ENCODE results near the gene OR5D16. TPM values are rescaled to one million over a fixed set of nuclear protein-coding genes. Genes with fewer than 3 reads are reported as not detected.
"Not testable (repeated sequence)": the region's sequence is repeated elsewhere in the genome, so short reads cannot be mapped to it uniquely, and the experiment has no call there.

The OR5D16 gene
- total and polyA plus RNA-seq, 10 donors: not detected

GRCh38 chr11:55847453-55847852, 8.9 kb downstream of the OR5D16 start:
- Histone ChIP-seq H3K9me3 (peaks cover 0 to 17% (median 0%) of the 10 kb centered on the region in 8 donors), H3K27ac (no peak overlapping the region)
- 25 to 55% (median 44%) methylated on average over 2 of the region's 2 CpGs for WGBS, 5 donors

DNA sequence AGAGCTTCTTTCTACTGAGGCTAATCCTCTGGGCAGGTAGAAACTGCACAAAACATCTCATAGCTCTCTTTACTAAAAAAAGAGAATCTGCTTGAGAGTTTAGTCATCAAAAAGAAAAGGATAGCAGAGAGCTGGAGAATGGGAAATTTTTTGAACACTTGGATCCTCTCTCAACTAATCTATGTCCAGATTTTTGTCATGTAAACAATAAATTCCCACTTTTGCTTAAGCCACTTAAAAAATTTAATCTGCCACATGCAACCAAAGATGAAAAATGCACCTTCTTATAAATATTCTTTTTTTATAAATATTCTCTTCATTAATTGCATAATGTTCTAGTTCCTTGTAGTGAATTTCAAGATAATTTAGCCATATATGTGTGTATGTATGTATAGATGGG, 10.5 kb downstream of the OR5D16 start:
- H3K36me3 ChIP-seq: no peaks in the 10 kb centered on the region
- no peak for DNase-seq
- H3K9me3 ChIP-seq: peaks cover 0 to 17% (median 0%) of the 10 kb centered on the region in 8 donors
- H3K4me1 ChIP-seq: no peaks in the 10 kb centered on the region
- H3K4me3 ChIP-seq: no peak overlapping the region
- H3K27ac ChIP-seq: no peak overlapping the region
- TF ChIP-seq POLR2A (IDR thresholded peaks at IDR 0.05) (no peak), POLR2AphosphoS5 (IDR thresholded peaks at IDR 0.05) (no peak), CTCF (IDR thresholded peaks at IDR 0.05 in 8 of 11, conservative IDR thresholded peaks at IDR 0.05 in 3 of 11) (no peak)
- intact Hi-C loops (cut with DNase I; ENCODE audit: low total_unique reads): no loop called here
- H3K27me3 ChIP-seq (replicated peaks in 1 of 7): no peaks in the 10 kb centered on the region

More at GRCh38 chr11:55847453-55847852, 8.9 kb downstream of the OR5D16 start:
- TF ChIP-seq CTCF (IDR thresholded peaks at IDR 0.05 in 8 of 11, conservative IDR thresholded peaks at IDR 0.05 in 3 of 11): no peak
- no peak for TF ChIP-seq POLR2A (IDR thresholded peaks at IDR 0.05)
- no peak for TF ChIP-seq POLR2AphosphoS5 (IDR thresholded peaks at IDR 0.05)
- no peak overlapping the region for H3K4me3 ChIP-seq
- H3K36me3 ChIP-seq: no peaks in the 10 kb centered on the region
- intact Hi-C loops (cut with DNase I; ENCODE audit: low total_unique reads): no loop called here
- H3K4me1 ChIP-seq: no peaks in the 10 kb centered on the region
- no peak for DNase-seq
- H3K27me3 ChIP-seq (replicated peaks in 1 of 7): no peaks in the 10 kb centered on the region

DNA sequence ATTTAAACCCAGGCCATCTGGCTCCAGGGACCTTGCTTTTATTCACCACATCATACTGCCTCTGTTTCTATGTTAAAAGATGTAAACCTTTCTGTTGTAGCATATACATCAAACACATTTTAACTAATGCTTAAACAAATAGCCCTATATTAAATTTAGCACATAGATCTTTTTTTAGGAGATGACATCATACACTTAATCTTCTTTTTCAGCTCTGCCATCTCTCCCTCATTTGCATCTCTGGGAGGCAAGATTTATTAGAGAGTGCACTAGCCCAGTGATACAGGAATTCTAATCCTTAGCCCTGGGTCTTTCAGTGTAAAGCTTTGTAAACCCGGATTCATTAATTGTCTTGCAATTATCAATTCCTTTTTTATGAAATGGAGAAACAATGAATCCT, 13.6 kb downstream of the OR5D16 start:
- Histone ChIP-seq H3K9me3 (peaks cover 0 to 5% (median 2%) of the 10 kb centered on the region in 8 donors), H3K27me3 (replicated peaks in 1 of 7) (no peaks in the 10 kb centered on the region), H3K4me1 (no peaks in the 10 kb centered on the region), H3K27ac (no peak overlapping the region), H3K36me3 (no peaks in the 10 kb centered on the region), H3K4me3 (no peak overlapping the region)
- no peak for DNase-seq
- WGBS, 5 donors: 75 to 88% (median 80%) methylated on average over 1 of the region's 1 CpG
- intact Hi-C loops (cut with DNase I; ENCODE audit: low total_unique reads): no loop called here
- TF ChIP-seq POLR2A (IDR thresholded peaks at IDR 0.05) (no peak), POLR2AphosphoS5 (IDR thresholded peaks at IDR 0.05) (no peak), CTCF (IDR thresholded peaks at IDR 0.05 in 8 of 11, conservative IDR thresholded peaks at IDR 0.05 in 3 of 11) (no peak)

DNA sequence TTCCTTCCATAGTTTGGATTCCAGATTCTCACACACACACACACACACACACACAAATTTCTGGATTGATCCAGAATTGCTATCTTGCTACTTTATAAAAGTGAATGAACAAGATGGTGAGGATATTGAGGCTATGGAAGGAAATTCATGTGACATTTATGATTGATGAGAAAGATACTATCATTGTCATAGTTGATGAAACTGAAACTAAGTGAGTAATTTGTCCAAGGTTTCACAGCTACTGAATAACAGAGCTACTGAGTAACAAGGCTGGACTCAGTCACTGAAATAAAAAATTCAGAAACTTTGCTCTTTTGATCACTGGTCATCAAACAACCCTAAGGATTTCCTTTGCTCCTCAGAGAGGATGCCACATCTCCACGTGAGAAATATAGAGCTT, 16.2 kb downstream of the OR5D16 start:
- Histone ChIP-seq H3K4me3 (no peak overlapping the region), H3K27me3 (replicated peaks in 1 of 7) (no peaks in the 10 kb centered on the region), H3K9me3 (peaks cover 0 to 8% (median 3%) of the 10 kb centered on the region in 8 donors), H3K27ac (no peak overlapping the region), H3K36me3 (no peaks in the 10 kb centered on the region), H3K4me1 (no peaks in the 10 kb centered on the region)
- TF ChIP-seq POLR2AphosphoS5 (IDR thresholded peaks at IDR 0.05) (no peak), CTCF (IDR thresholded peaks at IDR 0.05 in 8 of 11, conservative IDR thresholded peaks at IDR 0.05 in 3 of 11) (no peak), POLR2A (IDR thresholded peaks at IDR 0.05) (no peak)
- DNase-seq: no peak
- WGBS, 5 donors: 8 to 27% (median 16%) methylated on average over 1 of the region's 1 CpG
- intact Hi-C loops (cut with DNase I; ENCODE audit: low total_unique reads): no loop called here

- 70 to 86% (median 75%) methylated on average over 4 of the region's 4 CpGs for WGBS, 5 donors
- DNase-seq; intact Hi-C loops (cut with DNase I; ENCODE audit: low total_unique reads); H3K36me3 ChIP-seq; H3K4me3 ChIP-seq; H3K27ac ChIP-seq; H3K27me3 ChIP-seq (replicated peaks in 1 of 7); H3K4me1 ChIP-seq: not testable (repeated sequence)
- peaks cover 0 to 23% (median under 1%) of the 10 kb centered on the region in 8 donors for H3K9me3 ChIP-seq
These were observed 28.8 kb downstream of the OR5D16 start for GRCh38 chr11:55867354-55867753.

GRCh38 chr11:55872731-55873130, 34.2 kb downstream of the OR5D16 start:
- H3K27ac ChIP-seq; intact Hi-C loops (cut with DNase I; ENCODE audit: low total_unique reads); H3K27me3 ChIP-seq (replicated peaks in 1 of 7); H3K36me3 ChIP-seq; H3K4me3 ChIP-seq; H3K4me1 ChIP-seq: not testable (repeated sequence)
- peak; percentile 41 for DNase-seq
- H3K9me3 ChIP-seq: peaks cover 0 to 30% (median 17%) of the 10 kb centered on the region in 8 donors
- WGBS, 5 donors: 26 to 59% (median 31%) methylated on average over 14 to 33 of the region's 33 CpGs

DNA sequence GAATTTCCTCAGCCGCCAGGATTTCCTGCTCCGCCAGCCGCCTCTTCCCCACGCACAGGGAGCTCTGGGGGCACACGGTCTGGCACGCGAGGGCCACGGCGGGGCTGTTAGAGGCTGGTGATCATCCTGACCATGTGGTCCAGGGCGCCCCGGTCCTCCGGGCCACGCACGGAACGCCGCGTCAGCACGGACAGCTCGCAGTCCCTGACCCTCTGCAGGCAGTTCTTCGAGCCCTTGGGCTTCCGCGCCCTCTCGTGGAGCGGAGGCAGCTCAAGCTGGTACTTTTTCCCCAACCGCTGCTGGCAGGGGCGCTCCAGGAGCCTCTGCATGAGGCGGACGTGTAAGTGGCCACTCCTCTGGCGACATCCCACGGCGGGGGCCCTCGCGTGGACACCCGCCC, 34.6 kb downstream of the OR5D16 start:
- H3K36me3 ChIP-seq; intact Hi-C loops (cut with DNase I; ENCODE audit: low total_unique reads); H3K4me1 ChIP-seq; H3K27ac ChIP-seq; H3K27me3 ChIP-seq (replicated peaks in 1 of 7); H3K4me3 ChIP-seq: not testable (repeated sequence)
- H3K9me3 ChIP-seq: peaks cover 0 to 30% (median 17%) of the 10 kb centered on the region in 8 donors
- 26 to 57% (median 32%) methylated on average over 8 to 34 of the region's 34 CpGs for WGBS, 5 donors
- peak; percentile 47 for DNase-seq

Data from spleen (tissue), 11 donors.